IMR-90 (cell line): ENCODE results near the gene ICAM5.

ENCODE experiments used
- CTCF ChIP-seq: conservative IDR thresholded peaks from 2 replicates; pipeline ENCODE4 v1.5.1; 2012; ENCODE audit warnings: mild to moderate bottlenecking, low read depth, low read length, improper control_type of control experiment
- ELK1 ChIP-seq: fragments of 150-350 bp; IDR thresholded peaks from 2 replicates; pipeline ENCODE4 v1.6.1; 2016; ENCODE audit warnings: low read depth, mild to moderate bottlenecking, low read length, moderate library complexity, borderline replicate concordance
- FOS ChIP-seq: fragments of 150-350 bp; IDR thresholded peaks from 2 replicates; pipeline ENCODE4 v1.6.1; 2016; ENCODE audit warnings: low read depth, low read length
- MAZ ChIP-seq: IDR thresholded peaks from 2 replicates; pipeline ENCODE4 v1.6.1; 2012; ENCODE audit warnings: low read depth, mild to moderate bottlenecking, low read length, improper control_type of control experiment, moderate library complexity, borderline replicate concordance
- MXI1 ChIP-seq: IDR thresholded peaks from 2 replicates; pipeline ENCODE4 v1.6.1; 2012; ENCODE audit warnings: low read depth, mild to moderate bottlenecking, low read length, moderate library complexity, borderline replicate concordance
- POLR2A ChIP-seq: IDR thresholded peaks from 2 replicates; pipeline ENCODE4 v1.6.1; 2012; ENCODE audit warnings: mild to moderate bottlenecking, low read depth, low read length
- RFX5 ChIP-seq: IDR thresholded peaks from 2 replicates; pipeline ENCODE4 v1.8.0; 2012; ENCODE audit warnings: low read depth, mild to moderate bottlenecking, low read length, moderate library complexity
- USF2 ChIP-seq: fragments of 150-350 bp; IDR thresholded peaks from 2 replicates; pipeline ENCODE4 v1.6.1; 2017; ENCODE audit warnings: mild to moderate bottlenecking, antibody characterized with exemption, low read length, low read depth

GRCh38 chr19:10339380-10339960, 49.7 kb downstream of the ICAM5 start, which contains the start of gene ICAM3:
- TF ChIP-seq ELK1 (no peak), CTCF (no peak), MXI1 (no peak), MAZ (no peak), RFX5 (no peak), POLR2A (no peak), USF2 (no peak), FOS (no peak)
